IPS-18c (cell line): ENCODE measurements around the gene MED1.
A peak's percentile ranks its signal among the peaks of the same experiment; 100 is the strongest.
"Not testable (repeated sequence)": the region's sequence is repeated elsewhere in the genome, so short reads cannot be mapped to it uniquely, and the experiment has no call there.

Experiments used
- H3K4me3 ChIP-seq: 2 replicates; pipeline ENCODE4 v1.7.0; 2013; ENCODE audit warnings: low read depth, mild to moderate bottlenecking, low read length, moderate library complexity; ENCODE audit not compliant: insufficient read depth
- H3K9me3 ChIP-seq: one replicate; pipeline ENCODE4 v1.6.1; 2013; ENCODE audit warnings: mild to moderate bottlenecking, low read length, moderate library complexity; ENCODE audit not compliant: control insufficient read depth, insufficient read depth

Gene MED1

GRCh38 chr17:39455919-39456318, 4.9 kb upstream of the MED1 start:
- H3K9me3 ChIP-seq = no peaks in the 10 kb centered on the region

GRCh38 chr17:39450051-39450450, 1.0 kb downstream of the MED1 start:
- Histone ChIP-seq H3K9me3 (no peaks in the 10 kb centered on the region), H3K4me3 (peak overlapping the region; percentile 79)

More at GRCh38 chr17:39455919-39456318, 4.9 kb upstream of the MED1 start:
- H3K4me3 ChIP-seq = no peak overlapping the region

- Histone ChIP-seq H3K4me3 (no peak overlapping the region), H3K9me3 (no peaks in the 10 kb centered on the region)
Measured at GRCh38 chr17:39447561-39447960, 3.5 kb downstream of the MED1 start.

GRCh38 chr17:39443326-39443725, 7.7 kb downstream of the MED1 start:
- Histone ChIP-seq H3K9me3 (no peaks in the 10 kb centered on the region), H3K4me3 (no peak overlapping the region)

- not testable (repeated sequence) for H3K4me3 ChIP-seq, H3K9me3 ChIP-seq
Measured at GRCh38 chr17:39439868-39440267, 11.2 kb downstream of the MED1 start.

GRCh38 chr17:39429600-39429999, 21.5 kb downstream of the MED1 start:
- Histone ChIP-seq H3K4me3 (no peak overlapping the region), H3K9me3 (no peaks in the 10 kb centered on the region)

GRCh38 chr17:39416141-39416540, 34.9 kb downstream of the MED1 start:
- Histone ChIP-seq H3K4me3 (no peak overlapping the region), H3K9me3 (no peaks in the 10 kb centered on the region)

- no peaks in the 10 kb centered on the region for H3K9me3 ChIP-seq
- H3K4me3 ChIP-seq = no peak overlapping the region
Measured at GRCh38 chr17:39410279-39410678, 40.8 kb downstream of the MED1 start.

- H3K4me3 ChIP-seq = no peak overlapping the region
- H3K9me3 ChIP-seq = no peaks in the 10 kb centered on the region
Measured at GRCh38 chr17:39408360-39408759, 42.7 kb downstream of the MED1 start.

GRCh38 chr17:39406951-39407350, 44.1 kb downstream of the MED1 start:
- H3K9me3 ChIP-seq = no peaks in the 10 kb centered on the region

GRCh38 chr17:39405436-39405835, 45.6 kb downstream of the MED1 start:
- no peak overlapping the region for H3K4me3 ChIP-seq
- no peaks in the 10 kb centered on the region for H3K9me3 ChIP-seq

More at GRCh38 chr17:39406951-39407350, 44.1 kb downstream of the MED1 start:
- H3K4me3 ChIP-seq = no peak overlapping the region

- Histone ChIP-seq H3K9me3 (no peaks in the 10 kb centered on the region), H3K4me3 (no peak overlapping the region)
Measured at GRCh38 chr17:39404542-39405378, 46.3 kb downstream of the MED1 start.

- no peak overlapping the region for H3K4me3 ChIP-seq
Measured at GRCh38 chr17:39402890-39403605, 48.0 kb downstream of the MED1 start.

GRCh38 chr17:39402244-39402889, 48.7 kb downstream of the MED1 start:
- no peaks in the 10 kb centered on the region for H3K9me3 ChIP-seq
- peak overlapping the region; percentile 73 for H3K4me3 ChIP-seq

More at GRCh38 chr17:39402890-39403605, 48.0 kb downstream of the MED1 start:
- no peaks in the 10 kb centered on the region for H3K9me3 ChIP-seq

GRCh38 chr17:39401412-39402243, 49.4 kb downstream of the MED1 start, which contains the start of gene FBXL20:
TSS of gene FBXL20 (minus strand) at chr17:39401626. CDS start at chr17:39401402, 224 bp downstream.
- H3K9me3 ChIP-seq = no peaks in the 10 kb centered on the region
- peak within 1 kb of the TSS; percentile 73 for H3K4me3 ChIP-seq

- Histone ChIP-seq H3K9me3 (no peaks in the 10 kb centered on the region), H3K4me3 (peak overlapping the region; percentile 73)
Measured at GRCh38 chr17:39400547-39401411, 50.3 kb downstream of the MED1 start.
